ENCODE results near the gene FBXW9. TPM values are rescaled to one million over a fixed set of nuclear protein-coding genes. Genes with fewer than 3 reads are reported as not detected.
A peak's percentile ranks its signal among the peaks of the same experiment; 100 is the strongest.

The FBXW9 gene
- polyA plus RNA-seq, 2 donors, result 5.0 to 12.3 TPM

DNA sequence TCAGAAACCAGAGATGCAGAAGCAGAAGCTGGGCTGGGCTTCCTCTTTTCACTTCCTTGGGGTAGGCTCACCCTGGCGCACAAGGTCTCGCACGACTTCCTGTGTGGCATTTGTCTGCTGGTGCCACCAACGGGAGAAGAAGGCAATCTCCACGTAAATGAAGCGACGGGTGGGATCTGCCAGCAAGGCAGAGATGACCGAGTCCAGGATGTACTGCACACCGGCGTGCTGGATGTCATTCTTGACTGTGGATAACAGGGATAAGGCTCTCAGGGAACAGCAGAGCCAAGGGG lies 31.2 kb downstream of the FBXW9 start:
- no peaks in the 10 kb centered on the region for H3K9me3 ChIP-seq (ENCODE audit: control insufficient read depth in 2 of 2, insufficient read depth in 1 of 2, low read depth in 1 of 2, low read length in 1 of 2)
- WGBS, 2 donors, result 76 to 77% methylated on average over 10 of the region's 10 CpGs
- H3K27me3 ChIP-seq (ENCODE audit: control insufficient read depth in 1 of 2, insufficient read depth in 2 of 2, low read length in 2 of 2), result no peaks in the 10 kb centered on the region
- H3K27ac ChIP-seq (ENCODE audit: low read depth in 2 of 2, low read length in 1 of 2), result no peak overlapping the region
- peak overlapping the region in 1 of 2 donors; percentile 92 for H3K4me3 ChIP-seq (ENCODE audit: low read depth in 1 of 2, low read length in 2 of 2)
- peaks cover 0 to 22% of the 10 kb centered on the region in 2 donors for H3K36me3 ChIP-seq (ENCODE audit: control insufficient read depth in 2 of 2, insufficient read depth in 2 of 2, low read length in 1 of 2)
- H3K4me1 ChIP-seq (ENCODE audit: control insufficient read depth in 2 of 2, insufficient read depth in 2 of 2, low read length in 1 of 2), result peaks cover 16 to 21% of the 10 kb centered on the region in 2 donors

DNA sequence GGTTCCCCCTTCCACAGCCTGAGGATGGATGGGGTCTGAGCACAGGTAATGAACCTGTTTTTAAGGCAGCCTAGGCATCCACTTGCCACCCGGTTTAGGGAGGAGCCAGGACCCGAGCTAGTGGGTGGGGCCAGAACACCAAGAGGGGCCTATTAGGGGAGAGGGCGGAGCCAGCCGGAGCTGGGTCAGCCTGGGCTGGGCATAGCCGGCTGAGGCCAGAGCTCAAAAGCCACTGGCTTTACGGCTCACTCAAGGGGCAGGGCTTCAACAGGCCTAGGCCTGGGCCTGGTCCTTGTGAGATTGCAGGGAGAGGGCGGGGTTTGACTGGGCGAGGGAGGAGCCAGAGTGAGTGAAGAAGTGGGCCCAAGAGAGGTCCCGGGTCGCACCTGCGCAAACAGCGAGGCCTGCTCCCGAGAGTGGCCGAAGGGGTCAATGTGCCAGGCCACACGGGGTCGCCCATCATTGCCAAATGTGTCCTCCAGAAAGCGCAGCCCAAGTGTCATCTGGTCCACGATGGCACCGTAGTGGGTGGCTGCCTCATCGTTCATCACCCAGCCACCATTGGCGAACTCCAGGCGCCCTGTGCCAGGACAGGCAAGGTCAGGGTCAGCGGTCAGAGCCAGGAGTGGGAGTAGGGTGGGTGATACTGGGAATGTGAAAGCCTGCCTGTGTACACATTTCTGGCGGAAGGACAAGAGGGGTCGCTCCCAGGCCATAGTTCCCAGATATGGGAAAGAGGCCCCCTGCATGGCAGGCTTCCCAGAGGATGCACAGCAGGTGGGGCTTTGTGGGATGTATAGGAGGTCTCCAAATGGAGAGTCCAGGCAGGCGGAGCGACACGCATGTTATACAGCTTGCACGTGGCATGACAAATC lies 31.8 kb downstream of the FBXW9 start:
- Histone ChIP-seq H3K4me1 (ENCODE audit: control insufficient read depth in 2 of 2, insufficient read depth in 2 of 2, low read length in 1 of 2) (peaks cover 14 to 20% of the 10 kb centered on the region in 2 donors), H3K27me3 (ENCODE audit: control insufficient read depth in 1 of 2, insufficient read depth in 2 of 2, low read length in 2 of 2) (no peaks in the 10 kb centered on the region), H3K36me3 (ENCODE audit: control insufficient read depth in 2 of 2, insufficient read depth in 2 of 2, low read length in 1 of 2) (peaks cover 0 to 25% of the 10 kb centered on the region in 2 donors), H3K27ac (ENCODE audit: low read depth in 2 of 2, low read length in 1 of 2) (peak overlapping the region in 1 of 2 donors; percentile 22), H3K4me3 (ENCODE audit: low read depth in 1 of 2, low read length in 2 of 2) (peak overlapping the region in 1 of 2 donors; percentile 2), H3K9me3 (ENCODE audit: control insufficient read depth in 2 of 2, insufficient read depth in 1 of 2, low read depth in 1 of 2, low read length in 1 of 2) (no peaks in the 10 kb centered on the region)
- WGBS, 2 donors, result 86 to 87% methylated on average over 29 of the region's 29 CpGs

DNA sequence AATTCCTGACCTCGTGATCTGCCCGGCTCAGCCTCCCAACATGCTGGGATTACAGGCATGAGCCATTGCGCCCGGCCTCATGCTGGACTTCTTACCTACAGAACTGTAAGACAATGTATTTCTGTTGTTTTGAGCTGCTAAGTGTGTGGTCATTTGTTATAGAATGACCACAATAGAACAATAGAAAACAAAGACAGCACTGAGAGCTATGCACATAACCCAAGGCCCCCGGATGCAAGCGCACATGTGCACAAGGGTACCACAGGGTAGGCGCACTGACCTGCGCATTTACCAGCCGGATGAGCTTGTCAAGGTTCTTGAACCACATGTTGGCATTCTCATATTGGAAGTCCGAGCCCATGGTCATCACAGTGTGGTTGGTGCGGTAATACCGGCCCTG lies 35.5 kb downstream of the FBXW9 start:
- no peaks in the 10 kb centered on the region for H3K27me3 ChIP-seq (ENCODE audit: control insufficient read depth in 1 of 2, insufficient read depth in 2 of 2, low read length in 2 of 2)
- H3K4me1 ChIP-seq (ENCODE audit: control insufficient read depth in 2 of 2, insufficient read depth in 2 of 2, low read length in 1 of 2), result peaks cover 2 to 6% of the 10 kb centered on the region in 2 donors
- no peak overlapping the region for H3K27ac ChIP-seq (ENCODE audit: low read depth in 2 of 2, low read length in 1 of 2)
- H3K9me3 ChIP-seq (ENCODE audit: control insufficient read depth in 2 of 2, insufficient read depth in 1 of 2, low read depth in 1 of 2, low read length in 1 of 2), result no peaks in the 10 kb centered on the region
- no peak overlapping the region for H3K4me3 ChIP-seq (ENCODE audit: low read depth in 1 of 2, low read length in 2 of 2)
- 93 to 94% methylated on average over 12 of the region's 12 CpGs for WGBS, 2 donors
- H3K36me3 ChIP-seq (ENCODE audit: control insufficient read depth in 2 of 2, insufficient read depth in 2 of 2, low read length in 1 of 2), result peaks cover 0 to 34% of the 10 kb centered on the region in 2 donors

DNA sequence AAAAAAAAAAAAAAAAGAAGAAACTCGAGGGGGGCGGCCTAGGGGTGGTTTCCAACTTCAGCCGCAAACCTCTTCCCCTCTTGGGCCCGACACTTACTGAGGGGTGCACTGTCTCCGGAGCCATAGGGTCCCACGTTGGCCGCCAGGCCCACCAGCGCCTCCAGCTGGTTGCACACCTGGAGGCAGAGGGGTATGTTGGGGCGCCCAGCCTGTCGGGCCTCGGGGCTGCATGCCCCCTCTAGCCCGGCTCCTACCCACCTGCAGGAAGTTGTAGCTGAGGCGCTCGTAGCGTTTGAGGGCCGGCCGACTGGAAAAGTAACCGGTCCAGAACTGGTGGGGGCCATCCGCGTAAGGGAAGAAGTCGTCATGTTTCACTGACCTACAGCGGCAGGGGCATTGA lies 38.5 kb downstream of the FBXW9 start:
- Histone ChIP-seq H3K4me3 (ENCODE audit: low read depth in 1 of 2, low read length in 2 of 2) (no peak overlapping the region), H3K27me3 (ENCODE audit: control insufficient read depth in 1 of 2, insufficient read depth in 2 of 2, low read length in 2 of 2) (no peaks in the 10 kb centered on the region), H3K27ac (ENCODE audit: low read depth in 2 of 2, low read length in 1 of 2) (no peak overlapping the region), H3K4me1 (ENCODE audit: control insufficient read depth in 2 of 2, insufficient read depth in 2 of 2, low read length in 1 of 2) (no peaks in the 10 kb centered on the region), H3K9me3 (ENCODE audit: control insufficient read depth in 2 of 2, insufficient read depth in 1 of 2, low read depth in 1 of 2, low read length in 1 of 2) (no peaks in the 10 kb centered on the region), H3K36me3 (ENCODE audit: control insufficient read depth in 2 of 2, insufficient read depth in 2 of 2, low read length in 1 of 2) (peaks cover 9 to 28% of the 10 kb centered on the region in 2 donors)
- WGBS, 2 donors, result 93 to 97% methylated on average over 22 of the region's 22 CpGs

DNA sequence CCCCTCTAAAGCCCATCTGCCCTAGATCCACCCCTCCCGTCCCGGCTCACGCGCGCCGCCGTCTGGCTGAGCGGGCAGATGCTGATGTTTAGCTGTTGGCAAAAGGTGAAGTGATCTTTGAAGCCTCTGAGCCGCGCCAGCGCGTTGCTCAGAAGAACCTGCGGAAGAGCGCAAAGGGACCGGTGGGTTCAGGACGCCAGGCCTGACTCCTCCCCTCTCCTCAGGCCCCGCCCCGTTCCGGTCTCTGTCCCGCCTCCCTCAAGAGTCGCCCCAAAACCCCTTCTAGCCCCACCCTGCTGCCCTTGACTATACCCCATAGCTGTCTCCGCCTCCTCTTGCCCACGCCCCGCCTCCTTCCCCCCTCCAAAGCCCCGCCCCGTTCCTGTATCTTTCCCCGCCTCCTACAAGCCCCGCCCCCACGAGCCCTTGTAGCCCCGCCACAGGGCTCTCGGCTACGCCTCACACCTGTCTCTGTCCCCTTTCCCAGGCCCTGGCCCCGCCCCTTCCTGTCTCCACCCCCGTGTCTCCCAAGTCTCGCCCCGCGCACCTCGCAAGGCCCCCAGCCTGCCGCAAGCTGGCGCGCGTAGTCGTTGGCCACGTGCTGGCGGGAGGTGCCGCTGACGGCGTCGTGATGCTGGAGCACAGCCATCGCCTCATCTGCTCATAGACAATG lies 39.4 kb downstream of the FBXW9 start:
- WGBS, 2 donors, result 69 to 75% methylated on average over 48 to 50 of the region's 50 CpGs
- Histone ChIP-seq H3K9me3 (ENCODE audit: control insufficient read depth in 2 of 2, insufficient read depth in 1 of 2, low read depth in 1 of 2, low read length in 1 of 2) (no peaks in the 10 kb centered on the region), H3K27ac (ENCODE audit: low read depth in 2 of 2, low read length in 1 of 2) (no peak overlapping the region), H3K4me3 (ENCODE audit: low read depth in 1 of 2, low read length in 2 of 2) (no peak overlapping the region), H3K36me3 (ENCODE audit: control insufficient read depth in 2 of 2, insufficient read depth in 2 of 2, low read length in 1 of 2) (peaks cover 9 to 30% of the 10 kb centered on the region in 2 donors), H3K4me1 (ENCODE audit: control insufficient read depth in 2 of 2, insufficient read depth in 2 of 2, low read length in 1 of 2) (no peaks in the 10 kb centered on the region), H3K27me3 (ENCODE audit: control insufficient read depth in 1 of 2, insufficient read depth in 2 of 2, low read length in 2 of 2) (no peaks in the 10 kb centered on the region)

DNA sequence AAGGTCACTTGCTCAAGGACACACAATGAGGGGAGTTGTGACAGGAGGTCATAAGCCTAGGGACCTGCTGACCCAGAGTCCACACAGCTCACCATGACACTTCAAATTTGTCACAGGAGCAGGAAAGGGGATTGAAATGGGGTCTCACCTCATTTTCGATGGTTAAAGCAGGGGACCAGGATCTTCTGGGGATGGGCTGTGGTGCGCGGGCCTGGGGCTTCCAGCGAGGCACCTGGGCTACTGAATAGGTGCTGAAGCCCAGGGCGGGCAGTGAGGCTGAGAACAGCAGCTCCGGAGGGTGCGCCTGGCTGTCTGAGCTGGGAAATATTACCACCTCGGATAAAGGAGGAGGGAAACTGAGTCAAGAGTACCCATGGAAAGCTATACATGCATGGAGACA lies 40.9 kb downstream of the FBXW9 start:
- Histone ChIP-seq H3K36me3 (ENCODE audit: control insufficient read depth in 2 of 2, insufficient read depth in 2 of 2, low read length in 1 of 2) (peaks cover 9 to 24% of the 10 kb centered on the region in 2 donors), H3K9me3 (ENCODE audit: control insufficient read depth in 2 of 2, insufficient read depth in 1 of 2, low read depth in 1 of 2, low read length in 1 of 2) (no peaks in the 10 kb centered on the region), H3K4me1 (ENCODE audit: control insufficient read depth in 2 of 2, insufficient read depth in 2 of 2, low read length in 1 of 2) (no peaks in the 10 kb centered on the region), H3K4me3 (ENCODE audit: low read depth in 1 of 2, low read length in 2 of 2) (no peak overlapping the region), H3K27ac (ENCODE audit: low read depth in 2 of 2, low read length in 1 of 2) (no peak overlapping the region), H3K27me3 (ENCODE audit: control insufficient read depth in 1 of 2, insufficient read depth in 2 of 2, low read length in 2 of 2) (no peaks in the 10 kb centered on the region)
- WGBS, 2 donors, result 94 to 96% methylated on average over 8 of the region's 8 CpGs

DNA sequence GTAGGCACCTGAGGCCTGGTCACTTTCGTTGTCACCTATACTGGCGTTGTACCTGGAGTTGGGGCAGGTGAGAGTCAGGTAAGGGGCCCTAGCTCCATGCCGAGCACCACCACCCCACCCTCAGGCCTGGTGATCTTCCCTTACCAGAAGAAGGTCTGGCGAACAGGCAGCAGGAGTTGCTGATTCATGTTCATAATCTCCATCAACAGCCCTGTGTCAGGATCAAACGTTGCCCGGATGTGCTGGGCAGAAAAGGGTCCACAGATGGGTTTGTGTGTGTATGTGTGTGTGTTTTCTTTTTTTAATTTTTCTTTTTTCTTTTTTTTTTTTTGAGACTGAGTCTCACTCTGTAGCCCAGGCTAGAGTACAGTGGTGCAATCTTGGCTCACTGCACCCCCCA lies 44.2 kb downstream of the FBXW9 start:
- Histone ChIP-seq H3K27me3 (ENCODE audit: control insufficient read depth in 1 of 2, insufficient read depth in 2 of 2, low read length in 2 of 2) (no peaks in the 10 kb centered on the region), H3K36me3 (ENCODE audit: control insufficient read depth in 2 of 2, insufficient read depth in 2 of 2, low read length in 1 of 2) (peaks cover 9 to 12% of the 10 kb centered on the region in 2 donors), H3K4me3 (ENCODE audit: low read depth in 1 of 2, low read length in 2 of 2) (no peak overlapping the region), H3K27ac (ENCODE audit: low read depth in 2 of 2, low read length in 1 of 2) (no peak overlapping the region), H3K9me3 (ENCODE audit: control insufficient read depth in 2 of 2, insufficient read depth in 1 of 2, low read depth in 1 of 2, low read length in 1 of 2) (no peaks in the 10 kb centered on the region), H3K4me1 (ENCODE audit: control insufficient read depth in 2 of 2, insufficient read depth in 2 of 2, low read length in 1 of 2) (peaks cover 5 to 7% of the 10 kb centered on the region in 2 donors)
- WGBS, 2 donors, result 91 to 92% methylated on average over 6 of the region's 6 CpGs

DNA sequence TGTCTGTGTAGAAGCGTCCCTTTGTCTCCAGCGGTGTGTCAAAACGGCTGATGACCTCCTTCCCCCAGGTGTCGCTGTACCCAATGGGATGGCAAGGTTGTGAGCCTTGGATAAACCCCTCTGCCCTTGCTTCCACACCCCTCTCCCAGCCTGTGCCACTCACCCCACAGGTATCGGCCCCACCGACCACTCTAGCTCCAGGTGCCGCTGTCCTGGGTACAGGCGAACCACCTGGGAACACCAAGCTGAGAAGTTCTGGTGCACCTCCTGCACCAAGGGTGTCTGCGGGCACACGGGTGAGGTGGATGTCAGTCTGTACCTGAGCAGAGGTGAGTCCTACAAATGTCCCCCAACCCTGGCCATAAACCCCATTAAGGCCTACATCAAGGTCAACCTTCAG lies 46.5 kb downstream of the FBXW9 start:
- H3K27ac ChIP-seq (ENCODE audit: low read depth in 2 of 2, low read length in 1 of 2), result no peak overlapping the region
- no peaks in the 10 kb centered on the region for H3K9me3 ChIP-seq (ENCODE audit: control insufficient read depth in 2 of 2, insufficient read depth in 1 of 2, low read depth in 1 of 2, low read length in 1 of 2)
- no peak overlapping the region for H3K4me3 ChIP-seq (ENCODE audit: low read depth in 1 of 2, low read length in 2 of 2)
- 95 to 97% methylated on average over 10 of the region's 10 CpGs for WGBS, 2 donors
- no peaks in the 10 kb centered on the region for H3K27me3 ChIP-seq (ENCODE audit: control insufficient read depth in 1 of 2, insufficient read depth in 2 of 2, low read length in 2 of 2)
- H3K4me1 ChIP-seq (ENCODE audit: control insufficient read depth in 2 of 2, insufficient read depth in 2 of 2, low read length in 1 of 2), result peaks cover 5 to 7% of the 10 kb centered on the region in 2 donors
- peaks cover 1 to 3% of the 10 kb centered on the region in 2 donors for H3K36me3 ChIP-seq (ENCODE audit: control insufficient read depth in 2 of 2, insufficient read depth in 2 of 2, low read length in 1 of 2)

DNA sequence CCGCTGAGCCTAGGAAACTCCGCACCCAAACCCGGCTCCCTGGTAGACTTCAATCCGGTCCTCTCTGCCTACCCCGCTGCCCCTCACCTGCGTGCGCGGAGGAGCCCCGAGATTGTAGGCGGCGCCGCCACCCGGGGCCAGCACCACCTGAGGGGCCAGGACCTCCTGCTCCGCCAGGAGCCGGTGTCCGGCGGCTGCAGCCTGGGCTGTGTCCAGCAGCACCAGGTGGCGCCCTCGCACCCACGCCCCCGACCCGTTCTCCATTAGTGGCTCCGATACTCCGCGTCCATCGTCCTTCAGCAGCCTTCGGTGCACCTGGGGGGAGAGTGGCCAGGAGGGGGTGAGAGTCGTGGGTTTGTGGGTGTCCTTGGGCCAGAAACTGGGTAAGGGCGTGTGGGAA lies 48.3 kb downstream of the FBXW9 start:
- WGBS, 2 donors, result 20 to 33% methylated on average over 27 to 29 of the region's 29 CpGs
- Histone ChIP-seq H3K4me1 (ENCODE audit: control insufficient read depth in 2 of 2, insufficient read depth in 2 of 2, low read length in 1 of 2) (peaks cover 5 to 7% of the 10 kb centered on the region in 2 donors), H3K9me3 (ENCODE audit: control insufficient read depth in 2 of 2, insufficient read depth in 1 of 2, low read depth in 1 of 2, low read length in 1 of 2) (no peaks in the 10 kb centered on the region), H3K36me3 (ENCODE audit: control insufficient read depth in 2 of 2, insufficient read depth in 2 of 2, low read length in 1 of 2) (peaks cover 0 to 3% of the 10 kb centered on the region in 2 donors), H3K27me3 (ENCODE audit: control insufficient read depth in 1 of 2, insufficient read depth in 2 of 2, low read length in 2 of 2) (no peaks in the 10 kb centered on the region), H3K27ac (ENCODE audit: low read depth in 2 of 2, low read length in 1 of 2) (no peak overlapping the region), H3K4me3 (ENCODE audit: low read depth in 1 of 2, low read length in 2 of 2) (peak overlapping the region; percentile 6 to 8)

All from esophagus (tissue), 2 donors.